Endometrium (tissue), 2 donors: ENCODE measurements around the gene CHGA.

Experiments
- FAIRE-seq: peaks from 2 replicates; lab custom pipeline; 2012; peaks lifted over from hg19 to GRCh38; lab: Jason Lieb, UNC
- donor health status: control.
- donor health status: control.

CHGA gene

DNA sequence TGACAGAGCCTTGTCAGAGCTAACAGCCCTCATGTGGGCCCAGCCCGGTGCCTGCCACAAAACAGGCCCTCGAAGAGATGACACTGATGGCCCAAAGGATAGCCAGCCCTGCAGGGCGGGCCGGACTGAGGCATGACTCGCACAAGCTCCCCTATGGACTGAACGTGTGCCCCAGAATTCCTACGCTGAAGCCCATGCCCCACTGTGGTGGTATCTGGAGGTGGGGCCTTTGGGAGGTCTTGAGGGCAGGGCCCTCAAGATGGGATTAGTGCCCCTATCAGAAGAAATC, 38.6 kb downstream of the CHGA start:
- no peak for FAIRE-seq

- no peak for FAIRE-seq
Observed at GRCh38 chr14:92962031-92962830, 39.3 kb downstream of the CHGA start.

DNA sequence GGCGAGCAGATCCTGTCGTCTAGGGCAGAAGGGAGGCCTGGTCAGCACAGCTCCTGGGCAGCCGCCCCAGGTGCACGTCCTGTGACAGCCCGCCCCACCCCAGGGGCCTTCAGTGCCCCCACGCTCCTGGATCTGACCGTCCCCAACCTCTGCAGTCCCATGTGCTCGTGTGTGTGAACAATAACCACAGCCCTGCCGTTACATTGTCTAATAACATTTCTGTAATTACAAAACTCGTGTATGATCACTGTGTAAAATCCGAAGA, 39.8 kb downstream of the CHGA start:
- FAIRE-seq = no peak

DNA sequence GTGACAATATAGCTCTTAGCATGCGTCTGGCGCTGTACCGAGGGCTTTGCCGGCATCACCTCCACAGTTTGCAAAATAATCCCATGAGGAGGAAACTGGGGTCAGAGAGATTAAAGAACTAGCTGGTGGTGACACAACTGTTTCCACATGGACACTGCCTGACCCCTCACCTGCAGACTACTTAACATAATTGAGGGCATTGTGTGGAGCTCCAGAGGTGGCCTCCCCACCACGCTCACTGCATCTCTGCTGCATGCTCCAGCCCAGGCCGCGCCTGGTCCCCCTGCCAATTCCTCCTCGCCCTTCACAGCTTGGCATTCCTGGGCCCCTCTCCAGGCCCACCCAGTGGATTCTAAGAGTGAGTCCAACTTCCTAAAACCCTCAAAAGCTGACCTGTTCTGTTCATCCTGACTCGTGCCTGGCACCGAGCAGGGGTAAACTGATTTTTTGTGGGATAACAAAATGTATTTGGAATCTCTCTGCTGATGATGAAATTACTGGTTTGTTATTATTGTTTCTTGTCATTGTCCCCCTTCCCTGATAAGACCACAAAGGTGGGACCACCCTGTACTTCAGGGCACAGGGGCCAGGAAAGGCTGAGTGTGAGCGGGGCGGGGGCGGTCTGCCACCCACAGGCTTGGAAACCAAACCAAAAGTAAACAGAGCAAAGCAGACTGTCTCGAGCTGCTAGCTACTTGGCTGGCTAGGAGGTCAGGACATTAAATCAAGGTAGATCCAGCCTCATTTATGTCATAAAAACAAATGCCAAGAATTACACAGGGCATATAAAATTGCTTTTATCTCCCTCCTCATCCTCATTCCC, 40.6 kb downstream of the CHGA start:
- FAIRE-seq = no peak

- no peak for FAIRE-seq
Observed at GRCh38 chr14:92964124-92965109, 41.5 kb downstream of the CHGA start.

DNA sequence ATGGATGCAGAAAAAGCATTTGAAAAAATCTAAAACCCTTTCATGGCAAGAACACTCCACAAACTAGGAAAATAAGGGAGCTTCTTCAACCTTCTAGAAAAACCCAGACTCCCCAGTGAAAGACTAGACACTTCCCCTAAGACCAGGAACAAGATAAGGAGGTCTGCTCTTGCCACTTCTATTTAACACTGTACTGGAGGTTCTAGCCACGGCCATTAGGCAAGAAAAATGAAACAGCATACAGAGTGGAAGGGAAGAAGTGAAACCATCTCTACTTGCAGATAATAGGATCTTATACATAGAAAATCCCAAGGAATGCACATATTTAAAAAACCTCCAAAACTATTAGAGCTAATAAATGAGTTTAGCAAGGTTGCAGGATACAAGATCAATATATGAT, 42.3 kb downstream of the CHGA start:
- FAIRE-seq = no peak

- FAIRE-seq = no peak
Observed at GRCh38 chr14:92967346-92967926, 44.5 kb downstream of the CHGA start.

- FAIRE-seq = no peak
Observed at GRCh38 chr14:92968291-92969020, 45.5 kb downstream of the CHGA start.

DNA sequence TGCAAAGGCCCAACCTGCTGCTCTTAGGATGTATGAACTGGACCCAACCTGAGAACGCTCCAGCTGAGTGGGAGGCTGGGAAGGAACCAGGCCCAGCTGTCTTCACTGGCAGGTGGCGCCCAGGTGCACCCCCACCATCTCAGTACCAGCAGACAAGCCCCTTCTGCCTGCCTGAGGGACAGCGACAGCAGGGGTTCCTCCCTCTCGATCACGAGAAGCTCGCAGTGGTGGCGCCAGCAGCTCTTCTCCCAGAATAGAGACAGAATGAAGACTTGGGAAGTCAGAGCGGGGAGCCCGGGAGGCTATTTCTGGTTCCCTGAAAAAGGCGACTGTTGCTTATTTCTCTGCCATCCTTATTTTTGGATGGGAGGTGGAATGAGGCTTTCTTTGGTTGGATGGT, 46.5 kb downstream of the CHGA start:
- FAIRE-seq = no peak

DNA sequence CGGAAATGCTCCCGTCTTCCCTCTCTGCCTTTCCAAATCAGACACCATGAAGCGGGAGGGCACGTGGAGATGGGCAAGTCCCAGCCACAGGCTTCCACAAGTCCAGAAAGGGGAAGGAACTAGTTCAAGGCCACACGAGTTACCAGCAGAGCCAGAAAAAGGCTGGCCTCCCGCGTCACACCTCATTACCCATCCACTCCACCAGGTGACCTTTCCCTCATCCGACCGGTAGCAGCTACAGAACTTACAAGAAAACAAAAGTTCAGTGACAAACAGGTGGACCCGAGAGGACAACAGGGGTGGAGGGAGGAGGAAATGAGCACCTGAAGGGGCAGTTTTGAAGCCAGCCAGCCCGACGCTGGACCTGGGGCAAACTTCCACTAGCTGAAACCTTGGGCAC, 46.9 kb downstream of the CHGA start:
- no peak for FAIRE-seq

GRCh38 chr14:92970271-92970670, 47.3 kb downstream of the CHGA start:
- FAIRE-seq = no peak

GRCh38 chr14:92971601-92972180, 48.7 kb downstream of the CHGA start:
- FAIRE-seq = no peak

- FAIRE-seq = no peak
Observed at GRCh38 chr14:92973261-92973797, 50.4 kb downstream of the CHGA start.

GRCh38 chr14:92973798-92974372, 50.9 kb downstream of the CHGA start:
- no peak for FAIRE-seq

- FAIRE-seq = no peak
Observed at GRCh38 chr14:92974541-92975345, 51.8 kb downstream of the CHGA start.

DNA sequence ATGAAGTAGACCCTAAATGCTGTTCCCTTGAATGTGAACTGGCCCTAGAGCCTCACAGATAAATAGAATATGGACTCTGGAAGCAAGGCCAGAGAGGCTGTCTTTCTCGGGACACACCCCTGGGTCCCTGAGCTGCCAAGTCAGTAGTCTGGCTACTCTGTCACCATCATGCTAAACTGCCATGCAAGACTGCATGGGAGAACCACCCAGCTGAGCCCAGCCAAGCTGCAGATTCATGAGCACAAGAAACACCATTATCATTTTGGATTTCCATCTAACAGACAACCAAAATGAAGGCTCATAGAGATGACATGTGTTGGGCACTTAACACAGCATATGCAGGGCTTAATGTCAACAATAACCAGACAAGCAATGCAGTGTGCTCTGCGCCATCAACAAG, 53.3 kb downstream of the CHGA start:
- no peak for FAIRE-seq

DNA sequence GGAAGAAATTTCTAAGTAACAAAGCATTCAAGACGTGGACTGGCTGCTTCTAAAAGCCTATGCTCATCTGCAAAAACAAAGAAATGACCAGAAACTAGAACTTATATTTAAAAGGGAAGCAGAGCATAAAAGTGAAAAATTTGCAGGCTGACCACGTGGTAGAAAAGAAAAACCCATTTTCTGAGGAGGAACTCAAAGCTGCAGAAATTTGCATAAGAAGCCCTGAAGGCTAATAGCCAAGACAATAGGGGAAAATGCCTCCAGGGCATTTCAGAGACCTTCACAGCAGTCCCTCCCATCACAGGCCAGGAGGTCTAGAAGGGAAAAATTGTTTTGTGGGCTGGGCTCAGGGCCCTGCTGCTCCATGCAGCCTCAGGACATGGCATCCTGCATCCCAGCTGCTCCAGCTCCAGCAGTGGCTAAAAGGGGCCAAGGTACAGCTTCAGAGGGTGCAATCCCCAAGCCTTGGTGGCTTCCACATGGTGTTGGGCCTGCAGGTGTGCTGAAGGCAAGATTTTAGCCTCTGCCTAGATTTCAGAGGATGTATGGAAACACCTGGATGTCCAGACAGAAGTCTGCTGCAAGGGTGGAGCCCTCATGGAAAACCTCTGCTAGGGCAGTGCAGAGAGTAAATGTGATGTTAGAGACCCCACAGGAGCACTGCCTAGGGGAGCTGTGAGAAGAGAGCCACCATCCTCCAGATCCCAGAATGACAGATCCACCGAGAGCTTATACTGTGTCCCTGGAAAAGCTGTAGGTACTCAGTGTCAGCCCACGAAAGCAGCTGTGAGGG, 55.5 kb downstream of the CHGA start:
- no peak for FAIRE-seq

GRCh38 chr14:92980866-92981265, 57.9 kb downstream of the CHGA start:
- no peak for FAIRE-seq

DNA sequence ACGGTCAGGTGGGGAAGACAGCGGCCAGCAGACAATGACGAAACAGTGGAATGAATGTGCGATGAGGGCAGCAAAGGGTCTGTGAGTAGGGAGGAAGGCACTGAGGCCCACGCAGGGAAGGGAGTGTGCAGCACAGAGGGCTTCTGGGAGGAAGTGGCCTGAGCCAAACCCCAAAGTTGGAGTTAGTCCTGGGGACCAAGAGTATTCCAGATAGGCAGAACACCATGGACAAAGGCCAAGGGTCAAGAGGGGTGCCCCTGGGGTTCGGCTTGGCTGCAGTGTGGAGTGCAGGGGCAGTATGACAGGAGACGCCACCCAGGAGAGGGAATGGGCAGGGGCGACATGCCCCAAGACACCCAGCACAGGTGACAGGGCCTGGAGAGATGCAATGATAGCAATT, 58.8 kb downstream of the CHGA start:
- no peak for FAIRE-seq
